GM18873 (cell line): ENCODE results near the gene FAXDC2.
"Not testable (repeated sequence)": the region's sequence is repeated elsewhere in the genome, so short reads cannot be mapped to it uniquely, and the experiment has no call there.

Source experiments
- ATAC-seq: cut with Tn5 transposase; IDR thresholded peaks from one replicate; pipeline ENCODE4 v1.9.1; 2021; ENCODE audit warnings: mild to moderate bottlenecking, moderate library complexity, moderate number of reproducible peaks; ENCODE audit not compliant: unreplicated experiment, low FRiP score

FAXDC2 gene

DNA sequence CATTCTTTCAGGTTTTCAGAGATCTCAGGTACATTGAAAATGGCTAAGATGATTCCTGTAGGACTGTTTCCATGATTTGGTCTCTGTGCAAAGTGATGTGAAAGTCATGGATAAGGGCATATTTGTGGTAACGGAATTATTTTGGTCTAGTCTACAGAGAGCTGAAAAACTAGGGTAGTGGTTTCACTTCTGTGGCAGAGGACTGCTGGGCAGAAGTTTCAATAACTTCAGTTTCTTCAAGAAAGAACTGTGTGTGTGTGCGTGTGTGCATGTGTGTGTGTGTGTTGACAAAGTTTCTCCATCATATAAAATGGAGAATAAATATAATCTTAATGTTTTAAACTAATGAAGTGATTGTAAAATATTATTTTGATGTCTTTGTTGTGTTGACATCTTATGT is 12.4 kb upstream of the FAXDC2 start:
- ATAC-seq = no peak

DNA sequence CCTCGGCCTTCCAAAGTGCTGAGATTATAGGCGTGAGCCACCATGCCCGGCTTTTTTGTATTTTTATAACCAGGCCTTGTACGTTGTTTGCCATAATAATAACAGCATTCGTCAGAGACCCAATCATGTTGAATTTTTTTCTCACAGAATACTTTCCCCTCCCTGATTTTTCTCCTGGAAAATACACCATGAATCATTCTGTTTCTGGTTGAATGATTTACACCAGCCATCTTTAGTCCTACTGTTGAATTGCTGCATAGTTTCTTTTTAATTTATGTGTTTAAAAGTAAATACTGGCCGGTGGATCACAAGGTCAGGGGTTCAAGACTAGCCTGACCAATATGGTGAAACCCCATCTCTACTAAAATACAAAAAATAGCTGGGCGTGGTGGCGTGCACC is 11.5 kb upstream of the FAXDC2 start:
- no peak for ATAC-seq

DNA sequence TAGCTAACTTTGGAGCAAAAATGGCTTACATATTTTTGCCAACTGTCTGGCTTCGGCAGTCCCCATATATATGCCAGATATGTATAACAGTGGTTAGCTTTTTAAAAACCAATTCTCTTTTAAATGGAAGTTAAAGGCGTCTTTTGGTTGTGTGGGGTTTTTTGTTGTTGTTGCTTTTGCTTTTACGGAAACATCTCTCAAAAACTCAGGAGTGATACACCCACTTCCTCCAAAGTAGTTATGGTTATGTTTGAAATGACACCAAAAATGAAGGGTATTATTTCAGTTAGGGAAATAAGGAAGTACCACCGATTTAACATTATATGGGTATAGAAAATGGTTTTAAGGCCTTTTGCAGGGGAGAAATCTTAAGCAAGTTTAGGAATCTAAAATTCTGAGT is 10.4 kb upstream of the FAXDC2 start:
- ATAC-seq = no peak

DNA sequence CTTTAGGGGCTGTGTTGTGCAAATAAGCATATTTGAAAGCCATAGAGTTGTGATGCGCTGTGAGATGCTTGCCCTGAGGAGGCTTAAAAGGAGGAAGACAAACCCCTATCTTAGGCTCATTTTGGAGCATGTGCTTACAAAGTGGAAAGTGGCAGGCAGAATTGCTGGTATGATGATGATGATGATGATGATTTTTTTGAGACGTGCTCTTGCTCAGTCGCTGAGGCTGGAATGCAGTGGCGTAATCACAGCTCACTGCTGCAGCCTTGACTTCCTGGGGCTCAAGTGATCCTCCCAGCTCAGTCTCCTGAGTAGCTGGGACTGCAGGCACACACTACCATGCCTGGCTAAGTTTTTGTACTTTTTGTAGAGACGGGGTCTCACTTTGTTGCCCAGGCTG is 9.7 kb upstream of the FAXDC2 start:
- no peak for ATAC-seq

DNA sequence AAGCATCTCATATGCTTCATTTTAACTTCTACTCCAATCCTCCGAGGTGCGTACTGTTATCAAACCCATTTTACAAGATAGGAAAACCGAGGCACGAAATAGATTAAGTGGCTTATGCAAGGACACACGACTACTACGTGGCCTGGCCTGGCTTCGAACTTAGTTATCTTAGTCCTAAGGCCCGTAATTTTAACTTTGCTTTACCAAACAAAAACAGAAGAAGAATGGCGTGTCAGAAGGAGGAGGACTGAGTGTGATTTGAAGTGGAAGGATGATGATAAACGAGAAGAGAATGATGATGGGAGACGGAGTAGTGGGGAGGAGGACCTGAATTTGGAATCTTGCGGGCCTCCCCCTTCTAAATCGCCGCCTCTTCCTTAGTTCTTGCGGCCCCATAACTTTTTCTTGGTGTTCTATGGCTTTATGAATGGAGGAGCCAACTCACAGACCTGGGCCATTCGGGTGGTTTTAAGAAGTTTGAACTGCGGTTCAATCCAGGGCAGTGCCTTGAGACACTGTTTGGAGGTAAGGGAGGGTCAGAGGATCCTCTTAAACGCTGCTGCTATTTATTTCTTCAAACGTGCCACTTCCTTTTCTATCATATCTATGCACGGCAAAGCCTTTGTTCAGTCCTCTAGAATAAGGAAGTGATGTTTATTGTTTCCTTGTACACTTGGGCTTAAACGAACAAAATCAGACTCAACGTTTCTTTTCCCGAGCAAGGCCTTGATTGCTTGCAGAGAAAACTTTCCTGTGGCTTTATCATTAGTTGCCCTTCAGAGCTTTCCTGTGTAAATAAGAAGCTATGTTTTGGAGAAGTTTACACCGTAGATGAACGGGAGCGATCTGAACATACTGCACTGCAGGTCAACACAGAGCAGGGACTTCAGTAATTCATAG is 8.8 kb upstream of the FAXDC2 start:
- no peak for ATAC-seq

DNA sequence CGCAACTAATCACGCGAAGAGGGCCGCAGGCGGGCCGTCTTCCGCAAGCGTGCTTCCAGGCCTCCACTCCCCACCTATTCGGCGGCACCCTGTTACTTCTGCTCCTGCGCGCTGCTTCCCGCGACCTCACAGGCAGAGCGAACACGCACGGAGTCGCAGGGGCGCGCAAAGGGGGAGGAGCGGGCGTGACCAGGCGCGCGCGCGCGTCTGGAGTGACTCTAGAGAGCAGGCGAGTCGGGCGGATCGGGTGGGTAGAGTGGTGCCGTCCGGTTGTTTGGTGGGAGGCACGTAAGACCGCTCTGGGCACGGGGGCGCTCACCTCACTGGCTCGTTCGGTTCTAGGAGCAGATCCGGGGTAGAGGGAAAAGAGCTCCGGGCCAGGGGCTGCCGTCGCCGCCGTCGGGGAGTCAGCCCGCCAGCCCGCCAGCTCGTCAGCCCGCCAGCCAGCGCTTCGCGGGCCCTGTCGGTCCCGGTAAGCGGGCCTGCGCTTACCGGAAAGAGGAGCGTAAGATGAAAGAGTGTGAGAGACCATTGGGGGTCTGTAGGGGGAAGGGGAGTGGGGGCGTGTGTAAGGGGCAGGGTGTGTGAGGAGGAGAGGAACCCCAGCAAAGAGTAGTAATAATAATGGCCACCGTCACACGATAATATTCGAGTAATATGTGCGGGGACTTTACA is 8.0 kb upstream of the FAXDC2 start, which contains the start of gene CNOT8:
Gene CNOT8 (plus strand): TSS at position 331 of the 675 bp plus-strand sequence. CDS start 4,652 bp downstream, outside the sequence.
- ATAC-seq = peak; percentile 66

DNA sequence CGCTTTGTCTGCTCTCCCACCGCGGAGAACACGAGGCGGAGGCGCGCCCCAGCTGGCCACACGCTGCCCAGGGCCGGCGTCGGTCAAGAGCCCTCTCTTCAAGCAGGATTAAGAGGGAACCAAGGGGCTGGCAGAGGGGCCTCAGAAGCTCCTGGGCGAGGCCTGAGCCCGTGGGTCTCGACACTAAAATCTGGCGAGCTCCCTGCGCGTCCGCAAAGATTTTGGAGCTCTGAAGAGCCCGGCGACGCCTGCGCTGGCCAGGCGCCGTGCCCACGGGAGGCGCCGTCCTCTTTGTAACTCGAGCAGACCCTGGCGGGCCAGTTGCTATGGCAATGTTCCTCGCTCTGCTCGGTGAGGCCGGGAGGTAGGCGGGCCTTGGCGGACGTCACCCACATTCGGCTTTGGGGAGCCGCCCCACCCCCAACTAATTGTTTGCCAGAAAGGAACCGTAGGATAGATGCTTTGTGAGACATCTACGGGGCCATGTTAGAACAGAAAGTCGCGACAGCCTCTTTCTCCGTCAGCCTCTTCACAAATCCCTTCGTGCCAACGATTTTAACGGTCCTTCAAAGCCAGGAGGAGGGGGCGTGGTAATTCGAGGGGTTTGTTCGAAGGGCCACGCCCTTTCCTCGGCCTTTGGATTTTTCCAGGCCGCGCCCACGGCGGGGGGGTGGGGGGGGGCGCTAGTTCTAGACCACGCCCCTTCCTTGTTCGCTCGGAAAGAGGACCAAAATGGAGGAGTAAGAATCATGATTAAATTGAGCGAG is 7.3 kb upstream of the FAXDC2 start:
- peak; percentile 56 for ATAC-seq

DNA sequence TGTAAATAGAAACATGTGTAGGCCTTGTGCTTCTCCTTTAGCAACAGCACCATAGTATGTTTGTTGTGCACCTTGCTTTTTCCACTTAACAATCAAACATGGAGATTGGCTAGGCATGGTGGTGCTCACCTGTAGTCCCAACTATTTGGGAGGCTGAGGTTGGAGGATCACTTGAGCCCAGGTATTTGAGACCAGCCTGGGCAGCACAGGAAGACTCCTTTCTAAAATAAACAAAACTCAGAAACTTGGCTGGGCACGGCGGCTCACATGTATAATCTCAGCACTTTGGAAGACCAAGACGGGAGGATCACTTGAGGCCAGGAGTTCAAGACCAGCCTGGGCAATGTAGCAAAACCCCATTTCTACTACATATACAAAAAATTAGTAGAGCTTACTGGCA is 948 bp upstream of the FAXDC2 start:
- no peak for ATAC-seq

DNA sequence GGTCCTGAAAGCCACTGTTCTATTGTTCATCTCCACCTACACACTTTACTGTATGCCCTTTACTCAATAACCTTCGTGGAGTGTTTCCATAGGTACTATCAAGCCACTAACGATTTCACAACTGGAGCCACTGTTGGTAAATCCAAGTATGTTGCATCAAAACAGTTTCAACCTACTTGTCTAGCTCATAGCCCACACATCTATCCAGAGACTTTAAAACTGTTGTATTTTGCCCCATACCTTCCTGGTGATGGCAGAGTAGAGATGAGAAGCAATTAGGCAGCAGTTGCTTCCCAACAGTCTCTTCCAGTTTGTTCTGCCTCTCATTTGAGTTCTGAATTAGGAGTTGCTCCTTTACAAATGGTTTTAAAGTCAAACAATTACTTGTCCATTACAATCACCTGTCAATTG is 607 bp downstream of the FAXDC2 start:
- ATAC-seq = no peak

DNA sequence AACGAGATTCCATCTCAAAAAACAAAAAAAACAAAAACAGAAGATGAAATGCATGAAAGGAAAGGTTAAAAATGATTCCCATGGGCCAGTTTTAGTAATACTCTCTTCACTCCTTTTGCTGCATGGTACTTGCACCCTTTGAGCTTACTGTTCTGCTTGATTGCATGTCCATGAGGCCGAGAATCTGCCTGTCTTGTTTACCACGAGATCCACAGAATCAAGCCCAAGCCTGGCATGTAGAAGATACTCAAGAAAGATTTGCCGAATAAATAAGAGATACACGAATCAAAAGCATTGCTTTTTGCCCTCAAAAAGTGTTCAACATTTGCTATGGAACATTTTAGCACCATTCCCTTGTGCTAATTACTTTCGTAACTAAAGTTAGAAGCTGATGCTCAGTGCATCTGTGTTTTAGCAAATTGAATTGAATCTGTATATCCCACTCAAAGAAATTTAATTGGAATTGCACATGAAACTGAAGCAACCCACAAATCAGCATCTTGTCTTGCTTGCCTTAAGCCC is 1.1 kb downstream of the FAXDC2 start:
- no peak for ATAC-seq

DNA sequence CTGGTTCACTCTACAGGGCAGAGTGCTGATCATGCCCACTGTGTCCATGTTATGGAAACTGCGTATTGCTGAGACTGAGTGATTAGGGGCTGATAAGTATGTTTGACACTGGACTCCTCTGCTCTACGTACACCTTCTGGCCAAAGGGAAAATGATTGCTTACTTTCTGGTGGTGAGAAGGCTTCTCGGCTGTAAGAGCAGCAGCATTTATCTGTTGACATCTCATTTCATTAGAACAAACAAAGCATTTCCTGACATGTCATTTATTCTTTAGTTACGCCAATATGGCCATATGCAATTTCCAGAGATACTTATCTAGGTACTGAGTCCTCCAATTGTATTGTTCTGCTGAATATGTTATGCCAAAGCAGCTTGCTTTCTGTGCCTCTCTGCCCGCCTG is 5.6 kb downstream of the FAXDC2 start:
- no peak for ATAC-seq

DNA sequence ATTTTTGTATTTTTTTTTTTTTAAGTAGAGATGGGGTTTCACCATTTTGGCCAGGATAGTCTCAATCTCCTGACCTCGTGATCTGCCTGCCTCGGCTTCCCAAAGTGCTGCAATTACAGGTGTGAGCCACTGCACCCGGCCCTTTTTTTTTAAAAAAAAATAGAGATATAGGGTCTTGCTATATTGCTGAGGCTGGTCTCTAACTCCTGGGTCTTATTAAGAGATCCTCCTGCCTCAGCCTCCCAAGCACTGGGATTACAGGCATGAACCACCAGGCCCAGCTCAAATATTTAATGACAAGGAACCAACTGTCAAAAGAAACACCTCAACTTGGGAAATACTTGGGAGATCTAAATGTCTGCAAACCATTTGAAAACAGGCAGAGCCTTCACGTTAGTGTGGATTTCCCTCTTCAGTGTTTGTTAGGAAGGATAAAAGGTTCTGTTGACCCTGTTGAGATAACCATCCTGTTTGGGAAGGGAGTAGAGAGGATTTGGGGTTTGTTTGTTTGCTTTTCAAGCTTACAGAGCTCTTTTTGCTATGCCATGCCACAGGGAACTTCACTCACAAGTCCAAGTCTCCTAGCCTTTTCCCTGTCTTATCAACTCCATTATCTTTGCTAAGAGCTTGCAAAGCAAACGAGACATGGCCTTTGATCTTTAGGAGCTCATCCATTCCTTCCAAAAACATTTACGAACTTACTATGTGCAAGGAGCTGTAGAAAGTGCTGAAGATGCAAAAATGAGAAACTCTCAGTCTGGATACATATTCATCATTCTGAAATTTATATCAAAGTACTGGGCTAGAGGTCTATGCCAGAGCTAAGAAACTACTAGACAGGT is 7.5 kb downstream of the FAXDC2 start:
- ATAC-seq = no peak

DNA sequence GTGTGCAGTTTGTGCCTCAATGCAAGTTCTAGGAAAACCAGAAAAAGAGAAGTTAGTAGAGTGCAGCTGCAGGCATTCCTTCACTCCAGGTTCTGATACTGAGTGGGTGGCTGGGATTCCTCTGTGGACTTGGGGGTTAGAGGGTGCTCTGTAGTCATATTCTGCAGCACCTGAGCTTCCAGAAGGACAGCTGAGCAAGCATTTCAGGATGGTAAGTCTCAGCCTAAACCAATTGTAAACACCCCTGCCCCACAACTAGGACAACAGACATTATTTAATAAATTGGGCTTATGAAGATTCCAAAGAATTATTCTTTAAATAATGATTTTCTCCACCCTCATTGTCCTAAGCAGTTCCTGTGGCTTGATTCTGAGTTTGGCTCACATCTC is 9.1 kb downstream of the FAXDC2 start:
- no peak for ATAC-seq

DNA sequence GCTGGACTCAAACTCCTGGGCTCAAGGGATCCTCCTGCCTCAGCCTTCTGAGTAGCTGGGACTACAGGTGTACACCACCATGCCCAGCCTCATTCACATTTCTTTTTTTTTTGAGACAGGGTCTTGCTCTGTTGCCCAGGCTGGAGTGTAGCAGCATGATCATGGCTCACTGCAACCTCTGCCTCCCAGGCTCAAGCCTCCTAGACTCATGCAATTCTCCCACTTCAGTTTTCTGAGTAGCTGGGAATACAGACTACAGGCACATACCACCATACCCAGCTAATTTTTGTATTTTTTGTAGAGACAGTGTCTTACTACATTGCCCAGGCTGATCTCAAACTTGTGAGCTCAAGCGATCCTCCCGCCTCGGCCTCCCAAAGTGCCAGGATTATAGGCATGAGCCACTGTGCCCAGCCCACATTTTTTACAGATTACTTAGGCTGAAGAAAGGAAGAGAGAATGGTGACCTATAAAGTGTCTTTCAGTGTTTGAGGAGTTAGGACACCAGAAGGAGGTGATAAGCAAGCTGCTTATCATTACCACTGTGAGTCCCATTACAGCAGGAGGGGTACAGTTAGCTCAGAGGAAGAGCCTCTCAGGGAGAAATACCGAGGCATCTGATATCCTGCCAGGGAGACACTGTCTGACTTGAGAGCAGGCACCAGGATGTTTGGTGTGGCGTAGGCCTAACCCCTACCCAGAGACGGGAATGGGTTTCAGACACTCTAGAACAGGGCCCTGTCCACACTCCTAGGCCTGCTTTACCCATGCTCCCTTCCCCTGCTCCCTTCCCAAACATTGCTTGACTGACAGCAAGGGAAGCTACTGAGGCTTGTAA is 9.7 kb downstream of the FAXDC2 start:
- ATAC-seq = no peak

DNA sequence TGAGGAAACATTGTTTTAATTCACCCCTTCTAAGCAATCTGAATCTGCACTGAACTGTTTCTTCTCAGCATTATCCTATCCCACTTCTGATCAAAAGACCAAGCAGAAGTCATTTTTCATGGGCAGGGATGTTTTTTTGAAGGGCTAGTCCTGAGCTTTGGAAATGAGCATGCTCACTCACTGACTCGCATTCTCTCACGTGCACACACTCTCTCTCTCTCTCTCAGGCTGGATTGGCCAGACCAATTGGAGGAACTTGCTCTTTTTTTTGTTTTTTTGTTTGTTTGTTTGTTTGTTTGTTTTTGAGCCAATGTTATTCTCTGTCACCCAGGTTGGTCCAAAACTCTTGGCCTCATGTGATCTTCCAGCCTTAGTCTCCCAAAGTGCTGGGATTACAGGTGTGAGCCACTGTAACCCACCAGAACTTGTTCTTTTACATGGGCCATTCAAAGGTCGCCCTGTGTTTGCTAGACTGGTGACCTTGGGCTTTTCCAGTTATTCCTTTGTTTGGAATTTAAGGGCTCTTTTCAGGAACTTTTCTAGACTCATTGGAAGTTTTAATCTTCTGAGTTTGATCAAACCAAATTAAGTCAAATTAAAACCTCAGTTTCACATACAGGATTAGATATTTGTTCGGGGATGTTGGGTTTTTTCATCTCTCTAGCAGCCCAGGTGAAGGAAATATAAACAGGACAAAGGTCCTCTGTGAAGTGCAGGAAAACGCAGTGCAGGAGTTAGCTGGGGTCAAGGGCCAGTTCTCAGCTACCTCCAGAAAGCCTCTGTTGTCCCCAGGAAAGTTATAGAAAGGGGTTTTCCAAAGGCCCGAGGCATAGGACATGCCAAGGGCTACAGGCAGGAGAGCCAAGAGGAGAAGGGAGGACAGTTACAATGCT is 13.1 kb downstream of the FAXDC2 start:
- no peak for ATAC-seq

DNA sequence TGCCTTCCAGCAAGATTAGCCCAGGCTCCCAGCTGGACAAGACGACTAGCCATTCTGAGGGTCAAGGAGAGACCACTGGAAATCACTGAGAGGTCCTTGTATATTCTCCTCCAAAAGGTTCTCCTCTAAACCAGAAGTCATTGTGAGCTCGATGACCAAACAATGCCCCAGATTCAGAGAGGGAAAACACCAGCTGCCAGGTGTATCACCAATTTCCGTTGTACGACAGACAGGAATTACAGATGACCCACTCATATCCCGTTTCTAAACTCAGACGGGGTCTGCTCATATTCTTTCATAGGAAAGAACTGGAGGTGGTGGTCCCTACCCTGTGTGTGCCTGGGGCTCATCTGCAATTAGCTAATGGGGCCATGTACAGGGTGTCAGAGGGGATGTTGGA is 14.2 kb downstream of the FAXDC2 start:
- ATAC-seq = no peak

DNA sequence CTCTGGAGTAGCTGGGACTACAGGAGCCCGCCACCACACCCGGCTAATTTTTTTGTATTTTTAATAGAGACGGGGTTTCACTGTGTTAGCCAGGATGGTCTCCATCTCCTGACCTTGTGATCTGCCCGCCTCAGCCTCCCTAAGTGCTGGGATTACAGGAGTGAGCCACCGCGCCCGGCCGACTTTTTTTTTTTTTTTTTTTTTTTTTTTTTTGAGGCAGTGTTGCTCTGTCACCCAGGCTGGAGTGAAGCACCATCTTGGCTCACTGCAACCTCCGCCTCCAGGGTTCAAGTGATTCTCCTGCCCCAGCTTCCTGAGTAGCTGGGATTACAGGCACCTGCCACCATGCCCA is 14.7 kb downstream of the FAXDC2 start:
- not testable (repeated sequence) for ATAC-seq

DNA sequence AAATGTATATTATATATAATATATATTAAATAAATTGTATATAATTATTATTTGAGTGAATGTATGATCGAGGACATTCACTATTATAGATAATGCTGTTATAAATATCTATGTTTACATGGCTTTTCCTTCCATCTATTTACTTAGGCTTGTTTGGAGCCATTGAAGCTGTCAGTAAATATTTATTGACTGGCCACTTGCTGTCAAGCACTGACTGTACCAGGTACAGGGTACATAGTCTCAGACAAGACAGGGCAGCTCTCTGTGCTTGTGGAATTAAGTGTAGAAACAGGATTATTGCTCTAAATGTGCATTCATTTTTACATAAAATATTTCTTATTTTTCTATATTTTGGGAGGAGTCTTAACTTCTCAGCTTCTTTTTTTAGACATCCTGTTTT is 16.4 kb downstream of the FAXDC2 start:
- ATAC-seq = no peak
